Hepatocyte (in vitro differentiated cells): ENCODE results near the gene XYLT1.

Experiments used
- CTCF ChIP-seq: fragments of 200-600 bp; sonication (generic); IDR thresholded peaks from 2 replicates; pipeline ENCODE4 v1.5.1; 2016; ENCODE audit warnings: antibody characterized with exemption, mild to moderate bottlenecking; ENCODE audit not compliant: poor library complexity
- EZH2 ChIP-seq: fragments of 200-600 bp; sonication (generic); IDR thresholded peaks from 2 replicates; pipeline ENCODE4 v1.6.1; 2016; ENCODE audit warnings: antibody characterized with exemption, mild to moderate bottlenecking, borderline replicate concordance

DNA sequence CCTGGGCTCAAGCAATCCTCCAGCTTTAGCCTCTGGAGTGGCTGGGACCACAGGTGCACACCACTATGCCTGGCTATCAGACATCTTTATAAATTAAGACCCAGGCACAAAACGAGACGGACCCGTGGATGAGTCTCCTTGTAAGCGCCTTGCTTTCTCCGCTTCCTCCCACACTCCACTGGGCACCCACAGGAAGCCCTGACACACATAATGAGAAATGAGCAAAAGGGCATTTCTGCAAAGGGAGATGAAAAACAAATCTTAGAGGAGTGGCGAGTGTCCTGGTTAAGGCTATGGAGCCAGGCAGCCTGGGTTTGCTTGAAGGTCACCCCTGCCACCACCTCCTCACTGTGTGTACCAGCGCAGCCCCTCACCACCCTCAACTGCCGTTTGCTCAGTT, 56.3 kb downstream of the XYLT1 start:
- TF ChIP-seq EZH2 (no peak), CTCF (no peak)
